Measurements from ENCODE around the gene CREB5. TPM values are rescaled to one million over a fixed set of nuclear protein-coding genes. Genes with fewer than 3 reads are reported as not detected.

The CREB5 gene
- total RNA-seq, 1 donor from 2014 or later: 43.1 TPM

- intact Hi-C loops (cut with DNase I): no loop called here
- no peak for DNase-seq (ENCODE audit: low spot score)
Observed at GRCh38 chr7:28705350-28705749, 293.0 kb downstream of the CREB5 start.

- DNase-seq (ENCODE audit: low spot score): no peak
Observed at GRCh38 chr7:28706584-28706983, 294.3 kb downstream of the CREB5 start.

GRCh38 chr7:28707291-28707690 is 295.0 kb downstream of the CREB5 start:
- DNase-seq (ENCODE audit: low spot score): no peak
- intact Hi-C loops (cut with DNase I): no loop called here

More at GRCh38 chr7:28706584-28706983, 294.3 kb downstream of the CREB5 start:
- intact Hi-C loops (cut with DNase I): no loop called here

GRCh38 chr7:28708033-28708951 is 296.0 kb downstream of the CREB5 start:
- DNase-seq (ENCODE audit: low spot score): no peak
- intact Hi-C loops (cut with DNase I): no loop called here

- intact Hi-C loops (cut with DNase I): no loop called here
Observed at GRCh38 chr7:28709748-28710147, 297.4 kb downstream of the CREB5 start.

GRCh38 chr7:28711114-28711513 is 298.8 kb downstream of the CREB5 start:
- intact Hi-C loops (cut with DNase I): no loop called here
- no peak for DNase-seq (ENCODE audit: low spot score)

More at GRCh38 chr7:28709748-28710147, 297.4 kb downstream of the CREB5 start:
- no peak for DNase-seq (ENCODE audit: low spot score)

- intact Hi-C loops (cut with DNase I): no loop called here
- no peak for DNase-seq (ENCODE audit: low spot score)
Observed at GRCh38 chr7:28714459-28715120, 302.3 kb downstream of the CREB5 start.

GRCh38 chr7:28717445-28718054 is 305.2 kb downstream of the CREB5 start:
- DNase-seq (ENCODE audit: low spot score): no peak
- intact Hi-C loops (cut with DNase I): no loop called here

- intact Hi-C loops (cut with DNase I): no loop called here
- no peak for DNase-seq (ENCODE audit: low spot score)
Observed at GRCh38 chr7:28718055-28718481, 305.8 kb downstream of the CREB5 start.

GRCh38 chr7:28718545-28718944 is 306.2 kb downstream of the CREB5 start:
- intact Hi-C loops (cut with DNase I): no loop called here
- DNase-seq (ENCODE audit: low spot score): no peak

GRCh38 chr7:28722684-28723083 is 310.4 kb downstream of the CREB5 start:
- no peak for DNase-seq (ENCODE audit: low spot score)
- intact Hi-C loops (cut with DNase I): no loop called here

GRCh38 chr7:28723336-28723735 is 311.0 kb downstream of the CREB5 start:
- intact Hi-C loops (cut with DNase I): no loop called here
- DNase-seq (ENCODE audit: low spot score): no peak

GRCh38 chr7:28724563-28724962 is 312.2 kb downstream of the CREB5 start:
- intact Hi-C loops (cut with DNase I): no loop called here
- DNase-seq (ENCODE audit: low spot score): no peak

- DNase-seq (ENCODE audit: low spot score): no peak
- intact Hi-C loops (cut with DNase I): no loop called here
Observed at GRCh38 chr7:28725045-28725642, 312.8 kb downstream of the CREB5 start.

GRCh38 chr7:28725911-28726310 is 313.6 kb downstream of the CREB5 start:
- intact Hi-C loops (cut with DNase I): no loop called here
- DNase-seq (ENCODE audit: low spot score): no peak

- no peak for DNase-seq (ENCODE audit: low spot score)
- intact Hi-C loops (cut with DNase I): no loop called here
Observed at GRCh38 chr7:28726555-28726954, 314.2 kb downstream of the CREB5 start.

- intact Hi-C loops (cut with DNase I): no loop called here
- no peak for DNase-seq (ENCODE audit: low spot score)
Observed at GRCh38 chr7:28729281-28729680, 317.0 kb downstream of the CREB5 start.

GRCh38 chr7:28729727-28730126 is 317.4 kb downstream of the CREB5 start:
- intact Hi-C loops (cut with DNase I): loop anchor here (5.0 kb wide), 1 partner anchor 32 kb away; no protein-coding TSS in a partner anchor
- DNase-seq (ENCODE audit: low spot score): no peak

GRCh38 chr7:28731092-28731658 is 318.9 kb downstream of the CREB5 start:
- intact Hi-C loops (cut with DNase I): loop anchor here (5.0 kb wide), 1 partner anchor 34 kb away; no protein-coding TSS in a partner anchor
- no peak for DNase-seq (ENCODE audit: low spot score)
